Nephron progenitor cell (in vitro differentiated cells): ENCODE measurements around the gene PLA2G15.

ENCODE experiments used
- DNase-seq: peaks from one replicate; pipeline ENCODE4 v3.0.0; 2021
- H3K27ac Mint-ChIP-seq: 2 replicates; pipeline ENCODE4 v1.8.0; 2021; ENCODE audit warnings: mild to moderate bottlenecking, moderate library complexity, mixed read lengths
- H3K27me3 Mint-ChIP-seq: 2 replicates; pipeline ENCODE4 v1.8.0; 2021; ENCODE audit warnings: mild to moderate bottlenecking, low read depth, mixed read lengths; ENCODE audit not compliant: poor library complexity
- H3K36me3 Mint-ChIP-seq: 2 replicates; pipeline ENCODE4 v1.8.0; 2021; ENCODE audit warnings: low read depth, mixed read lengths
- H3K4me1 Mint-ChIP-seq: 2 replicates; pipeline ENCODE4 v1.8.0; 2021; ENCODE audit warnings: mixed read lengths
- H3K4me3 Mint-ChIP-seq: 2 replicates; pipeline ENCODE4 v1.8.0; 2021; ENCODE audit warnings: mild to moderate bottlenecking, moderate library complexity, mixed read lengths
- H3K9me3 Mint-ChIP-seq: 2 replicates; pipeline ENCODE4 v1.8.0; 2021; ENCODE audit warnings: mild to moderate bottlenecking, moderate library complexity, mixed read lengths
- TF ChIP-seq, protein P1 (sequence below): fragments of 200-600 bp; sonication (generic); IDR thresholded peaks from 2 replicates; pipeline ENCODE4 v1.5.0; 2021; ENCODE audit warnings: antibody characterized with exemption

Gene PLA2G15, protein sequence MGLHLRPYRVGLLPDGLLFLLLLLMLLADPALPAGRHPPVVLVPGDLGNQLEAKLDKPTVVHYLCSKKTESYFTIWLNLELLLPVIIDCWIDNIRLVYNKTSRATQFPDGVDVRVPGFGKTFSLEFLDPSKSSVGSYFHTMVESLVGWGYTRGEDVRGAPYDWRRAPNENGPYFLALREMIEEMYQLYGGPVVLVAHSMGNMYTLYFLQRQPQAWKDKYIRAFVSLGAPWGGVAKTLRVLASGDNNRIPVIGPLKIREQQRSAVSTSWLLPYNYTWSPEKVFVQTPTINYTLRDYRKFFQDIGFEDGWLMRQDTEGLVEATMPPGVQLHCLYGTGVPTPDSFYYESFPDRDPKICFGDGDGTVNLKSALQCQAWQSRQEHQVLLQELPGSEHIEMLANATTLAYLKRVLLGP

DNA sequence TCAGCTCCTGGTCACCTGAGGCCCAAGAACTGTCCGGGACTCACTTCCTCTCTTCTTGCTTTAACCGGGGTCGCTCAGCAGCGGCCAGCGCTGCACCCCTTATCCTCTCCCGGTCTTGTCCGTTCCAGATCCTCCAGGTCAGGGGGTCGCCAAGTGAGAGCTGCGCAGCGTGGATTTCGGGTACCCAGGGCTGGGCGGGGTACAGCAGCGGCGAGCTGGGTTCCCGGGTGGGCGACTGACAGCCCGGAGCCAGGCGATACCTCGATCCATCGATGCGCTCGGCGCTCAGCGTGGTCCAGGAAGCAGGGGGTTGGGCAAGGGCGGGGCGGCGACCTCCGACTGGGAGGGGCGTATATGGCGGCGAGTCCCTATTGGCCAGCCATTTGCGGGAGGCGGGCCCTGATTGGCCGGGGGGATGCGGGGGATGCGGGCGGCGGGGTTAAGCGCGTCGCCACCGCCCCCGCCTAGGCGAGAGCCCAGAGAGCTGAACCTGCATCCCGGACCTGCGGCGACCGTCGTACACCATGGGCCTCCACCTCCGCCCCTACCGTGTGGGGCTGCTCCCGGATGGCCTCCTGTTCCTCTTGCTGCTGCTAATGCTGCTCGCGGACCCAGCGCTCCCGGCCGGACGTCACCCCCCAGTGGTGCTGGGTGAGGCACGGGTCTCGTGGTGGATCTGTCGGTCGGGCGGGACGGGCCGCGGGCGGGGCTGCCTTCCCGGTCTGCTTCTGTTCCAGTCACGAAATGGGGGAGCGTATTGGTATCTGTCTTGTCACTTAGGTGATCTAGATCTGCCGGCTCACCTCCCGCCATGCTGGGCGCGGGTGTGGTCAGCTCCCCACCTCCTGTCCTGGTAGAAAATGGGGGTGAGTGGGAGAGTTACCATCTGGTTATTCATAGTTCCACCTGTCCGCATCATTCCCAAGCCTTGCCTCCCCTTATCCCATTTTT, at the start of gene PLA2G15:
Gene PLA2G15 (plus strand): TSS at position 471 of the 951 bp plus-strand sequence. CDS start 54 bp downstream, at position 525.
- H3K4me3 Mint-ChIP-seq = peak within 1 kb of the TSS; percentile 98
- H3K27me3 Mint-ChIP-seq = peaks cover 22% of the 10 kb centered on the region
- no peaks in the 10 kb centered on the region for H3K9me3 Mint-ChIP-seq

DNA sequence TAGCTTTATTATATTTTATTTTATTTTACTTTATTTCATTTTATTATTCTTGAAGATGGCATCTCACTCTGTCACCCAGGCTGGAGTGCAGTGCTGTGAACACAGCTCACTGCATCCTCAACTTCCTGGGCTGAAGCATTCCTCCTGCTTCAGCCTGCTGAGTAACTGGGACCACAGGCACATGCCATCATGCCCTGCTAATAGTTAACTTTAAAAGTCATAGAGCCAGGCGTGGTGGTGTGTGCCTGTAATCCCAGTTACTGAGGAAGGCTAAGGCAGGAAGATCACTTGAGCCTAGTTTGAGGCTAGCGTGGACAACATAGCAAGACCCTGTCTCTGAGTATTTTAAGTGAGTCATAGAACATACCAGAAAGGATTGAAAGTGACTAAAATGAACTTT, 47.9 kb upstream of the PLA2G15 start:
- TF ChIP-seq, protein P1, sequence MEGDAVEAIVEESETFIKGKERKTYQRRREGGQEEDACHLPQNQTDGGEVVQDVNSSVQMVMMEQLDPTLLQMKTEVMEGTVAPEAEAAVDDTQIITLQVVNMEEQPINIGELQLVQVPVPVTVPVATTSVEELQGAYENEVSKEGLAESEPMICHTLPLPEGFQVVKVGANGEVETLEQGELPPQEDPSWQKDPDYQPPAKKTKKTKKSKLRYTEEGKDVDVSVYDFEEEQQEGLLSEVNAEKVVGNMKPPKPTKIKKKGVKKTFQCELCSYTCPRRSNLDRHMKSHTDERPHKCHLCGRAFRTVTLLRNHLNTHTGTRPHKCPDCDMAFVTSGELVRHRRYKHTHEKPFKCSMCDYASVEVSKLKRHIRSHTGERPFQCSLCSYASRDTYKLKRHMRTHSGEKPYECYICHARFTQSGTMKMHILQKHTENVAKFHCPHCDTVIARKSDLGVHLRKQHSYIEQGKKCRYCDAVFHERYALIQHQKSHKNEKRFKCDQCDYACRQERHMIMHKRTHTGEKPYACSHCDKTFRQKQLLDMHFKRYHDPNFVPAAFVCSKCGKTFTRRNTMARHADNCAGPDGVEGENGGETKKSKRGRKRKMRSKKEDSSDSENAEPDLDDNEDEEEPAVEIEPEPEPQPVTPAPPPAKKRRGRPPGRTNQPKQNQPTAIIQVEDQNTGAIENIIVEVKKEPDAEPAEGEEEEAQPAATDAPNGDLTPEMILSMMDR = no peak
- DNase-seq = no peak
- Mint-ChIP-seq H3K4me3 (no peak overlapping the region), H3K36me3 (peaks cover 49% of the 10 kb centered on the region), H3K9me3 (no peaks in the 10 kb centered on the region), H3K27ac (no peak overlapping the region), H3K4me1 (peaks cover 10% of the 10 kb centered on the region), H3K27me3 (no peaks in the 10 kb centered on the region)

More for the DNA sequence above, at the start of gene PLA2G15:
- peaks cover 10% of the 10 kb centered on the region for H3K36me3 Mint-ChIP-seq
- no peak within 1 kb of the TSS for H3K27ac Mint-ChIP-seq
- TF ChIP-seq, protein P1 = no peak
- H3K4me1 Mint-ChIP-seq = peaks cover 26% of the 10 kb centered on the region
- peak; percentile 98 for DNase-seq

DNA sequence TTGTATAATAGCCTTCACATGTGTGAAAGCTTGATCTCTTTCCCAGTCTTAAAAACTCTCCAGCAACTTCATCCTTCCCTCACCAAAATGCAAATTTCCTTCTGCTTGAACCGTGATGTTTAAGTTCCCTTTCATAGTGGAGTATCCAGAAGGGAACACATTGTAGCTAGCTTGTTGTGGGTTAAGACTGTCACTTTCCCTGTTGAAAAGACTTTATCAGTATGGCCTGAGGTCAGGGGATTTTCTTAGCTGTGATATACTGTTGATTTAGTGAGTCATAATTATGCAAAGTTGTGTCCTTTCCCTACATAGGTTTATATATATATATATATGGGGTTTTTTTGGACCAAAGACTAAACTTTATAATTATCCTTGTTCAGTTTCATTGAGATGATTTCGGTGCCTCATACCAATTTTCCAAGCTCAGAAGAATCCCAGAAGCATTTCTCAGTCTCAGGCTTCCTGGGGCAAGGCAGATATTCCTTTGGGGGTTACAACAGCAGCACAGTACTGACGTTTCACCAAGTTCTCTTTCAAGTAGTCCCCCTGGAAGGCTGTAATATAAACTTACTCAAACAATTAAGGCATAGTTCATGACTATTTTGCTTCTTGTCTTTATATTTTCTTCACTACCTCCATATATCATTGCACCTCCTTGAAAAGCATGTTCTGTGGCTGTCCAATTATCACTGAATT, 44.9 kb upstream of the PLA2G15 start:
- Mint-ChIP-seq H3K9me3 (no peaks in the 10 kb centered on the region), H3K4me3 (no peak overlapping the region), H3K27ac (peak overlapping the region; percentile 66), H3K36me3 (peaks cover 22% of the 10 kb centered on the region), H3K4me1 (peaks cover 10% of the 10 kb centered on the region), H3K27me3 (no peaks in the 10 kb centered on the region)
- TF ChIP-seq, protein P1 = no peak
- DNase-seq = no peak

DNA sequence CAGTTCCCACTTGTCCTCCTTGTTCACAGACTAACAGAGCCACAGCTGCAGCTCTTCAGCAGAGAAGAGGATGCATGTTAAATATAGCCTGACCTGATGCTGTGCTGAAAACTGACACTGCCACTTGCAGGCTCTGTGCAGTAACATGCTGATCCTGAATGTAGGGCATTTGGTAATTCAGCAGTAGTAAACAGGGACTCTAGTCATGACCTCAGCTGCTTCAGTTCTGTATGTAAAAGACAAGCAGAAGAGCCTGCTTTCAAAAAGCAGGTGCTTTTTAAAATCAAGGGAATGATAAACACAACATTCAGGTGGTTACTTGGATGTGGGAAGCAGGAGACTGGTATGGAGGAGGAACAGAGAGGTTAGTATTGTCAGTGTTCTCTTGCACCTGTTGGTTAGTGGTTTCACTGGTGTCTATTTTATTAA, 43.1 kb upstream of the PLA2G15 start:
- DNase-seq = no peak
- peaks cover 28% of the 10 kb centered on the region for H3K36me3 Mint-ChIP-seq

DNA sequence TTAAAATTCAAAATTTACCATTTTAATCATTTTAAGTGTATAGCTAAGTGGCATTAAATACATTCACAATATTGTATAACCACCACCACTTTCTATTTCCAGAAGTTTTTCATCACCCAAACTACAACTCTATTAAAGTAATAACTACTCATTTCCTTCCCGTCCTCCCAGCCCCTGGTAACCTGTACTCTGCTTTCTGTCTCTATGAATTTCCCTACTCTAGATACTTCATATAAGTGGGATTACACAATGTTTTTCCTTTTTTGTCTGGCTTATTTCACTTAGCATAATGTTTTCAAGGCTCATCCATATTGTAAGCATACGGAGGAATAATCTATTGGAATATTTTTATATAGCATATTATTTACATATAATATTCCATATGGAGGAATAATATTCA, 38.9 kb upstream of the PLA2G15 start:
- peaks cover 2% of the 10 kb centered on the region for H3K27me3 Mint-ChIP-seq
- no peak for DNase-seq
- peaks cover 23% of the 10 kb centered on the region for H3K36me3 Mint-ChIP-seq

More for the DNA sequence above, 43.1 kb upstream of the PLA2G15 start:
- H3K27ac Mint-ChIP-seq = no peak overlapping the region
- TF ChIP-seq, protein P1 = no peak
- H3K4me1 Mint-ChIP-seq = peaks cover 10% of the 10 kb centered on the region
- H3K4me3 Mint-ChIP-seq = no peak overlapping the region
- no peaks in the 10 kb centered on the region for H3K9me3 Mint-ChIP-seq
- no peaks in the 10 kb centered on the region for H3K27me3 Mint-ChIP-seq

More for the DNA sequence above, 38.9 kb upstream of the PLA2G15 start:
- Mint-ChIP-seq H3K4me3 (no peak overlapping the region), H3K27ac (no peak overlapping the region), H3K4me1 (peaks cover 4% of the 10 kb centered on the region), H3K9me3 (no peaks in the 10 kb centered on the region)
- TF ChIP-seq, protein P1 = no peak
